Left hindlimb (tissue), 1 donor: ENCODE results near the gene CST4.
"Not testable (repeated sequence)": the region's sequence is repeated elsewhere in the genome, so short reads cannot be mapped to it uniquely, and the experiment has no call there.

ENCODE experiments used
- DNase-seq: peaks from one replicate; pipeline ENCODE4 v3.0.0-alpha.2; 2018

Gene CST4

DNA sequence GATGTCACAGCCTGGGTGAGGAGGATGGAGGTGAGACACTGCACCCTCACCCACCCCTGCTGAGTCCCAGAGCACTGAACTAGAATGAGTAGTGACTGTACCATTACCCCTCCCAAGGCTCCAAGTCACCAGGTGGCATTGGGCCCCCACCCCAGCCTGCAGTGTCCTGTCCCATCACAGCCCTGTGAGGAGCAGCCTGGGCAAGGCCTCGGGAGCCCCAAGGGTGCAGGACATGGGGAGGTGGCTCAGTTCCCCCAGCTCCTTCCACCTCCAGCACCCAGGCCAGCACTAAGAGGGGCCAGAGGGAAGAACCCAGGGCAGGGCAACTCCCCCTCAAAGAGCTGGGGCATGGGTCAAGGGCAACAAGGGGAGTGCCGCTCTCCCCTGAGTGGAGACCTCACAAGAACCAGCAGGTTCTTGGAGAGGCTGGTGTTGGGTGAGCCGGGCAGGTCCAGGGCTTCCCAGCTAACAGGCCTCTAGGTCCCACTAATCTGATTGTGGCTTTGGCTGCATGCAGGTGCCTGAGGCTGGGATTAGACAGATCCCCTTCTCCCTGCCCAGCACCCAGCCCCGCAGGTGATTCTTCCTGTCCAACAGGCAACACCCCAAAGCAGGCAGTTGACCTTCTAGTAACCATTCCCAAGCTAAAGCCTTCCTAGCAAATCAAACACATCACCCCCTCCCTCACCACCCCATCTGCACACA lies 2.6 kb downstream of the CST4 start:
- no peak for DNase-seq

DNA sequence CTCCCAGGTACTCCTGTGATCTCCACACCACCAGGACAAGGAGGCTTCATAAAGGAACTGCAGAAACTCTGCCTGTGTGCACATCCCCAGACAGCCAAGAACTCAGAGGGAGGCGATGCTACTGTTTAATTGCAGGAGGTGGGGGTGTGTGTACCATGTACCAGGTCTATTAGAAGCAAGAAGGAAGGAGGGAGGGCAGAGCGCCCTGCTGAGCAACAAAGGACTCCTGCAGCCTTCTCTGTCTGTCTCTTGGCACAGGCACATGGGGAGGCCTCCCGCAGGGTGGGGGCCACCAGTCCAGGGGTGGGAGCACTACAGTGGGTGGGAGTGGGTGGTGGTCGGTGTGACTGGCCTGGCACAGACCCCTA lies 3.3 kb downstream of the CST4 start:
- DNase-seq: not testable (repeated sequence)

DNA sequence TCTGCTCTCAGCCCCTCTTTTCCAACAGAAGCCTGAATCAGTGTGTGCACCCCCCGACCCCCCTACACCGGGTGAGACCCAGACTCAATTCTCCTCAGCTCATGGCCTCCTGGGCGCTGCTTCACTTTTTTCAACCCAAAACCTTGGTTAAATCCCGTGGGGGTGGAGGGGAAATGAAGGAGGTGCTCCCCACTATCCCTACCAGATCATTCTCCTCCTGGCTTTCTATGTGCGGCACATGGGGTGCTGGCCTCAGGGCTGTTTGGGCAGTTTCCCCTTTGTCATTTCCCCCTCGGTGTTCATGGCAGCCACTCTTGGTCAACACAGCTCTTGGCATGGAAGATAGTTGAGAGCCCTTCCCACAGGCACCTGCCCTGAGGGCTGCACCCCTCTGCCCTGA lies 4.6 kb downstream of the CST4 start:
- no peak for DNase-seq

DNA sequence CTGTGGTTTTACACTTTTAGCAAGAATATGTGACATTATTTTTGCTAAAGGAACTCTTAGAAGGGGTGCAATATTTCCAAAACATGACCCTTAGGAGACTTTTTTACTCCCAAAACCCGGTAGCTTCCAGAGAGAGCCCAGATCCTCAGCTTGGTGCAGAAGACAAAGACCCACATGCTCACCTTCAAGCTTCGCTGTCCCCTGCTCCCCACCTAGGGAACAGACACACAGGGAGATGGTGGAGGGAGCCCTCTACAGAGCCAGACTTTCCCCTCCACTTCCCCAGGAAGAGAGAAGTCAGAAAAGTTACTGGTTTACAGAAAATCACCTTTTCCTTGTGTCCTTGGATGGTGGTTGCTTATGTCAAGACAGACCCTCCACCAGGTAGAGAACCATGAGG lies 5.0 kb downstream of the CST4 start:
- no peak for DNase-seq

DNA sequence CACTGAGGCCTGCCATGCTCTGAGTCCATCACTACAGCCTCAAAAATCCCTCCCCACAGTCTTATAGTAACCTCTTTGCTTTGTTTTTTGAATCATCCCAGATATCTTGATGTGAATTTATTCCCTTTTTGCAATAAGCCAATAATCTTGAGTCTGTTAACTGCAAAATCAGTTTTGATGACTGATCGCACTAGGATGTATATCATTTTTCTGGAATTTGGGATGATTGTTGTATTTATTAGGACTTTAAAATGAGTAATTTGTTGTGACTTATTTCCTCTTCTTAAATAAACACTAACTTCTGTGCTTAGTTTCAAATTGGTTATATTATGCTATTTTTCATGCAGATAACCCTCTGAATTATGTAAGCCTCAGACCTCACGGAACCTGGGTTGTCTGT lies 5.6 kb downstream of the CST4 start:
- DNase-seq: no peak

DNA sequence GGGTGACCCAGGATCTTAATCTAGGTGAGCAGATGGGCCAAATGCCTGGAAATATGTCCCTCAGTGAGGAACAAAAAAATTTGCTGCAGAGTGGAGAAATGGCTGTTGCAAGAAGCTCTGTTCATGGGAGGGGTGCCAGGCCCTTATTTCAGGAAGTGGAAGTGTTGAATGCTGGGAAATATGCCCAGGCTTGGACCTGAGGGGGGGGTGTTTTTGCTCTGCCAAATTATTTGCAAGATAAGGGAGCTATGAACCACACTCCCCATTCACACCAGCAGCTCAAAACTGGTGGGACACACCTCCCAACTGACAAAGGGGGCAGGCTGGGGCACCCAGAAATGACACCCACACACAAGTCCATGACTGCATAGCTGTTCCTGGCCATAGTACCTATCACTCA lies 8.7 kb downstream of the CST4 start:
- no peak for DNase-seq

DNA sequence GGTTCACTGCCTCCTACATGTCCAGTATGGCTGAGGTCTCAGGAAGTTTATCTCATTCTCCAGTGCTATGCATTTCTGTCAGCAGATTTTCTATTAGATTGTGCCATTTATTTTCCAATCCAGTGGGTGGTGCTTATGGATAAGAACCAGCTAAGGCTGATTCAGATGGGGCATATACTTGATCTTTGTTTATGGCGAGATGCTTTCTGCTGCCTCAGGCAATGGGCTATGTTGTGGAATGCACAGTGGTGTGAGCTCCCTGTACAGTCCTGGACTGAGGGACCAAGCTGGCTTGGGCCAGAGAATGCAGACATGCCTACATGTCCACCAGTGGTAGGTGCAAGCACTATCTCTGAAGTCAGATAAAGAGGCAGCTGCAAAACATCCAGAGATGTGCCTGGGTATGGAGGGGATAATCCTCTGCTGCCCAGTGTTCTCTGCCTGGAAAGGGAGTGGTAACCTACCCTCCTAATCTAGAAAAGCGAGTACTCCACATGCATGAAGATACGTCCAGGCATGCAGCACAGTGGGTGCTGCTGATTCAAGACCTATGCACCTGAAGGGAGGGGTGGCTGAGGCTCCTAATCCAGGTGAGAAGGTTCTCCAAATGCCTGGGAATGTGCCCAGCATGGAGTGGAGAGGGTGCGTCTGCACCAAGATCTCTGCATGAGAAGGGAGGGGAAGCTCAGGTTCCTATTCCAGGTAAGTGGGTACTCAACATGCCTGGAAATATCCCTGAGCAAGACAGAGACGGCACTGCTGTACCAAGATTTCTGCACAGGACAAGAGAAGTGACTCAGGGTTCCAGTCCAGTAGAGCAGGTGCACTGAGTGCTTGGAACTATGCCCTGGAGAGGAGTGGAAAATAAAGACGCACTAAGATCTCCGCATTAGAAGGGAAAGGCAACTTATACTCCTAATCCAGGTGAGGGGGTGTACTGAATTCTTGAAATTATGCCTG lies 9.4 kb downstream of the CST4 start:
- DNase-seq: no peak

DNA sequence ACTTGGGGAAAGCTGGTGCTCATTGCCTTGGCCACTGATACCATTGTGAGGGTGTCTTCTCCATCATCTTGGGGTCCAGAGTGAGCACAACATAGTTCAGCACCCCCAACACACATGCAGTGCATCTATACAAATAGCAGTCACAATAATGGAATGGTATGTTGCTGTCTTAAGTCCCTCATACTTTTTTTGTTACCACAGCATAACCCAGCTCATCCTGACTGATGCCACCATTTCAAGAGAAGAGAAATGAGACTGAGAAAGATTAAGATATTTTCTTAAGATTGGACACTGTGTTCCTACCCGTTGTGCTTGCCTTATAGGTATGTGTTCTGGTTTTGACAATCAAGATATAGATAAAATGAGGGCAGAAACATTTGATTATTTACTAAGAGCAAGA lies 15.6 kb downstream of the CST4 start:
- DNase-seq: no peak

DNA sequence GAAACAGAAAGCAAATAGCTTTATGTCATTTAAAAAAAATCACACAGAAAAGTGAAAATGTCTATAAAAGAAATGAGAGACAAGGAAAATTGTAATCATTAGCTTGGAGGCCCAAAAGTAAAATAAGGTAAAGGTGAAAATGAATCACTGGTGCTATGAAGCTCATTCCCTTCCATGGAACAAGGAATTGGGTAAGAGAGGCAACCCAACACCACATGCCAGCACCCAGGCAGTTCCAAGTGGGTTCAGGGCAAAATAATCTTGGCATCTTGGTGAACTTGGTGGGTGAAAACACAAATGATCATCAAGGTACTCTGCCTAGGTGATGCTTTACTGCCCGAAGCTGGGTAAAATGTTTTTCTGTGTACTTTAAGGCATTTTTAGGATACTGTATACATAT lies 16.7 kb downstream of the CST4 start:
- no peak for DNase-seq

DNA sequence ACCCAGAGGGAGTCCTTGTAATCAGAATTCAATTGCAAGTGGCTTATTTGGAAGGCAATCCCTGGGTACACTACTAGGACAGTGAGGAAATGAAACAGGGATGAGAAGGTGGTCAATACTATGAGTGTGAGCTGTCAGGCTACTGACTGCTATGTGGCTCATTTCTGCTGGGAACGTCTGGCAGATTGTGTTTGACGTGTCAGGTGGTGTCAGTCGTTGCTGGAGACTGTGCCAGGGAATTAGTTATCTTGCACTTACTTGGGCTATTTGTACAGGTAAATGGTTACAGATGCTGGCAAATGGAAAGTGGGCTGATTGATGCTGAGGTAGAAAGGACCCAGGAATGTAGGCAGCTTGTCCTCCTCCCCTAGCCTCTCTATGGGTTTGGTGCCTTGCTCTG lies 17.4 kb downstream of the CST4 start:
- no peak for DNase-seq

DNA sequence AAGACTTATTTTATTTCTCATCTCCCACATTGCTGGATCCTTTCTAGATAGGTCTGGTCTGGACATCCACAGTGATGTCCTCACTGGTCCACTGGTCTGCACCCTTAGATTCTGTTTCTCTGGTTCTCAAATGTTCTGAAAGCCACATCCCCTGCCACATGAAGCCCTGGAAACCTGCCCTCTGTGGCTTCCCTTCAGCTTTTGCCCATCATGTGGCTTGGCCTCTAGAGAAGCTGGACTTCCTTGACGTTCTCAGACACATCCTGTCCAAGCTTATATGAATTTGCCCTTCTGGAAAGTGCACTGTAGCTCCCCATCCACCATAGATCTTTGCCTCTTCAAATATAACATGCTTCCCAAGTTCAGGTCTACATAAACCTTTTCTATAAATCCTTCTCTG lies 18.5 kb downstream of the CST4 start:
- DNase-seq: no peak

DNA sequence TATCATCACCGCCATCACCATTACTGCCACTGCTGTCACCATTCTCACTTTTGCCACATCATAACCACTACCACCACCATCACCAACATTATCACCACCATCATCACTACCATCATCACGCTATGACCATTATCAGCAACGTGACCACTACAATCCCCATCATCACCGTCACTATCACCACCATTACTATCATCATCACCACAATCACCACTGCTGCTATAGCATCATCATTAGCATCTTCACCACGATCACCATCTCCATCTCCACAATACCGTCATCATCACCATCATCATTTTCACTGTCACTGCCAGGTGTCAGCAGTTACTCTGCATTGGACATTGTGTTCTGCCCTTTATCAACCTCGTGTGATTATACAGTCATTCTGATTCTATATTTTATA lies 19.0 kb downstream of the CST4 start:
- no peak for DNase-seq

DNA sequence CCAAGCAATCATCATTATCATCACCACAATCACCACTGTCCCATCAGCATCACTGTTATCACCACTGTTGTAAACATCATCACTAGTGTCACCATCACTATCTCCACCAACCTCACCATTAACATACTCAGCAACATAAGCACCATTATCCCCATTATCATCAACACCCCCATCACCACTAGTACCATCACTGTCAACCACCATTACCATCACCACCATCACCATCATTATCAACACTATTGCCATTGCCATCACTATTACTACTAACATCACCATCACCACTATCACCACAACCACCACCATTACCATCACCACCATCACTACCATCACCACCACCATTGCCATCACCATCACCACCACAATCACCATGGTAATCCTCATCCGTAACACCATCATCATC lies 19.5 kb downstream of the CST4 start:
- no peak for DNase-seq

DNA sequence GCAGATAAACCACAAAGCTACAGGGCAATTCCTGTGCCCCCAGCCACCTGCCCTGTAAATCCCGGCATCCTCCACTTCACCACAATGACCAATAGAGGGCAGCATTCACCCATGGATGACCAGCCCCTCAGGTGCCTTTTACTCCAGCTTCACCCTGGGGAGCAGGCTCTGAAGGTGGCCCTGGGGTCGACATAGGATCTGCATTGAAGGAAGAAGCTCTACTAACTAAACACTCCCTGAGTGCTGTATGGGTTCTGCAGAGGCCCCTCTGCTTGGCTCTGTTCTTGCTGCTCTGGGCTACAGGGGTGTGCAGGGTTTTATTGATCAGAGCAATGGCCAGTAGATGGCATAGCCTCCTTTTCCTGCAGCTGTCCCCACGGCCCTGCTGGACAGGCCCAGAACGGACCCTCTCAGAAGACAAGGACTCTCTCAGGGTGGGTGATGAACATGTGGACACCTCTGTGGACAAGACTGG lies 20.3 kb downstream of the CST4 start:
- DNase-seq: peak; percentile 42

DNA sequence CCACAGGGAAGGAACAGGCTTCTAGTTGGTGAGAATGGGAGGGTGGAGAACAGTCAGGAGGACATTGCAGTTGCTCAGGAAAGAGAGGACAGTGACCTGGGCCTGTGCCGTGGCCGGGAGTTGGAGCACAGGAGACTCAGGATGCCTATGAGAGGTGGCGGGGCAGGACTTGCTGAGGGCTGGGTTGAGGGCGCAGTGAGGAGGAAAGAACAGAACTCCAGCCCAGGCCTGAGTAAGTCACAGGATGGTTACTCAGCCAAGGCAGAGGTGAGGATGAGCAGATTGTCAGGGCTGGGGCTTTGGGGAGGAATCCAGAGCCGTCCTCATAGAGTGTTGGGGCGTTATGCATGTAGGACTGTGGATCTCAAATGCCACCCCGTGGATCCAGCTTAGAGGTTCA lies 21.2 kb downstream of the CST4 start:
- no peak for DNase-seq

DNA sequence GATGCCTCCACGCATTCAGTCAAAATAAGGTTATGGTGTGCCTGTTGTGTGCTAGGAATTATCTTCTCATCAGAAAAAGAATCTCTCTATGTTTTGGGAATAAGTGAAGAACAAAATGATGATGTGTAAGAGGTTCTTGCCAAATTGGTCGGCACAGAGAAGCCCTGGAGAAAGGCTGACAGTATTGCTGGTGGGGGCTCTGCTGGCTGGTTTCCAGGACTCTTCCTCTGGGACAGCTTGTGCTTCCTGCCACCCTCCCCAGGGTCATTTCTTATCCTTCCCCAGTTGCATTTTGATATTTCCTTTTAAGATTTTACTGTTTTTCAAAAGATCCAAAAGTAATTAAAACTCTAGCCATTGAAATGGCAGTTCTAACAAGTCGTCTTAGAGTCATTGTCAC lies 22.1 kb downstream of the CST4 start:
- no peak for DNase-seq

DNA sequence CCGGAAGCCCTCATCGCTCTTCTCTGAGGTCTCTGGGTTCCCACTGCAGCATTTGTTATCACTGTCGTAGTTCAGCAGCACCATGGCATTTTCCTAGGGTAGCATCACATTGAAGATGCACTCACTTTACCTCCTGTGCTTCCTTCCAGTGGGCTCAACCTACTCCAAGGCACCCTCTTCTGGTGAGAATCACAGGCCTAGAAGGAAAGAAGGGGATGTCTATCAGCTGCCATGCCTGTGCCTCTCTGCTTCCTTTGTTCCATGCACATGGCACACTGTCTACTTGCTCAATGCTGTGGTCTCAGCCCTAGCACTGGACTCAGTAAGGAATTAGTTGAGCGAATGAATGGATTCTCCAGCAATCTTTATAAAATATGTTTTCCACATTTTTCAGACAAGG lies 22.6 kb downstream of the CST4 start:
- DNase-seq: no peak

DNA sequence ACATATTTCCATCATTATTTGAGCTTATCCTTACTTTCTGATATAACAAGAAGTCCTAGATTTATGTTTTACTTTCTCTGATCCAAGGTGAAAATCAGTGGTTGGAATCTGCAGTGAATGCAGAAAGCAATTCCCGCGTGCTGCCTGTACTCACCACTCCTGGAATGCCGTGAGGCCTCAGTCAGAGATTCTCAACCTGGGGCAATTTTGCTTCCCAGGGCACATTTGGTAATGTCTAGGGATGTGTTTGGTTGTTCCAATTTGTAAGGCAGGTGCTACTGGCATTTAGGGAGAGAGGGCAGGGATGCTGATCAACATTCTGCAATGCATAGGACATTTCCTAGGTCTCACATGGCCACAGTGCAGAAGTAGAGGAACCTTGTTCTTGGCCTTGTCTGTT lies 23.9 kb downstream of the CST4 start:
- no peak for DNase-seq

DNA sequence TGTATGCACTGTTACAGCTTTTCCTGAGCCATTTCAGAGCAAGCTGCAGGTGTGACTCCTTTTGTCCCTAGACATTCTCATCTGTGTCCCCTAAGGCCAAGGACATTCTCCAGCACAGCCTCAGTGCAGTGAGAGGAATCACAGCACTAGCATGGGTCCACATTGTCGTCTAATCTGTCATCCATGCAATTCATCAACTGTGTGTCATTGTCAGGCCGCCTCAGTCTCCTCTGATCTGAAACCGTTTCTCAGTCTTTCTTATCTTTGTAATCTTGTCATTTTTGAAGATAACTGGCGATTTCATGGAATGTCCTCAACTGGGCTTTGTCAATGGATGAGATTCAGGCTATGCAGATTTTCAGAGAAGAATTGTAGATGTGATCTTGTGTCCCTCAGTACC lies 24.8 kb downstream of the CST4 start:
- not testable (repeated sequence) for DNase-seq

DNA sequence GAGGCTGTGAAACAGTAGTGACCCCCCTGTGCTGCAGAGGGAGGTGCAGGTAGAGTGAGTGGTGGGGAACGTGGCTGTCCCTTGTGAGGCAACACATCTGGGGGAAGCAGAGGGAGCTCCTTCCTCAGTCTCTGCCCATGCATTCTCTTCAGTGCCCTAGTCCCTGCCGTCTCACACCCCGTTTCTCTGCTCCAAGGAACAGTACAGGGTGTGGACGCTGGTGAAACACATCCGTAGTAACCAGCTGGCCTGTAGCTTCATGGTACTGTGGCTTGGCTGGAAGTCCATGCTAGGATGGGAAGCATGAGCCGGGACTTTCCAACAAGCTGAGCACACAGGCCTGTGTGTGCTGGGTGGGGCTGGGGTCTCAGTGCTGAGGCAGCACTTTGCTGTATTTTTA lies 25.7 kb downstream of the CST4 start:
- DNase-seq: no peak

DNA sequence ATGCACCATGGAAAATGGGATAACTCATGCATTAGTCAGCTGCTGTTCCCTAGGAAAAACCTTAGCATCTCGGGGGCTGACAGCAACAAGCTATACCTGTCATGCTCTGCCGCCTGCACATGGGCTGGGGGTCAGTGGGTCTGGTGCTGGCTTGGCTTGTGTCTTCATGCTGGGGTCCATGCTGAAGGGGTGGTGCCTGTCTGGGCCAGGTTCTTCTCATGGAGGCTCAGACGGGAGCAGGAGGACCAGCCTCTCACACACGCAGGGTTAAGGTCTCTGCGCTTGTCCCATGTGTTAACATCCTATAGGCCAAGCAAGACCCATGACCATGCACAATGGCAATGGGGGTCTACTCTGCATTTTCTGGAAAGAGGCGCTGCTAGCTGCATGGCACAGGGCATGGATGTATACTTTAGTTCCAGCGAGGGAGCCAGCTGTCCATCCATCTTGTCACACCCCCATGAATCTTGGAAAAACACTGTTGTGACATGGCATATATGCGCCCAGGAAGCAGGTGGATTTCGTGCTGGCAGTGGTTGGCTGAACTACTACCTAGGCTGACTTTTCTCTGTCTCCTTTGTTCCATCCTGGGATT lies 26.5 kb downstream of the CST4 start:
- no peak for DNase-seq

DNA sequence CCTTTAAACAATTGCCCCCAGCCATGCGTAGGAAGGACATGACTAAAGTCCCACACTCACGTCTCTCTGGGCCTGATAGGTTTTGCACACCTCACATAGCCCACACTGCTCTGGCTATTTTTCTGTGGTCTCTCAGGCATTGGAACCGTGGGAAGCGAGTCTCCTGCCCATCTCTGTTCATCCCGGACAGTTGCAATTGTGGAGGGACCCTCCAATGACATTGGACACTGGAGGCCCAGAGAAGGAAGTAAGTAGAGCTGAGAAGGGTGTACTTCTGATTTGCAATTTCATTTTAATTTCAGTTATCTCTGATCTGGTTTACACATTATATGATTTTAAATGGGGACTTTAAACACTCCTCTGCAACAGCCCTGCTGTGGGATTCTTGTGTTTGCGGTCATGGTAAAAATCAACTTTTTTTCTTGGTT lies 27.8 kb downstream of the CST4 start:
- DNase-seq: no peak

DNA sequence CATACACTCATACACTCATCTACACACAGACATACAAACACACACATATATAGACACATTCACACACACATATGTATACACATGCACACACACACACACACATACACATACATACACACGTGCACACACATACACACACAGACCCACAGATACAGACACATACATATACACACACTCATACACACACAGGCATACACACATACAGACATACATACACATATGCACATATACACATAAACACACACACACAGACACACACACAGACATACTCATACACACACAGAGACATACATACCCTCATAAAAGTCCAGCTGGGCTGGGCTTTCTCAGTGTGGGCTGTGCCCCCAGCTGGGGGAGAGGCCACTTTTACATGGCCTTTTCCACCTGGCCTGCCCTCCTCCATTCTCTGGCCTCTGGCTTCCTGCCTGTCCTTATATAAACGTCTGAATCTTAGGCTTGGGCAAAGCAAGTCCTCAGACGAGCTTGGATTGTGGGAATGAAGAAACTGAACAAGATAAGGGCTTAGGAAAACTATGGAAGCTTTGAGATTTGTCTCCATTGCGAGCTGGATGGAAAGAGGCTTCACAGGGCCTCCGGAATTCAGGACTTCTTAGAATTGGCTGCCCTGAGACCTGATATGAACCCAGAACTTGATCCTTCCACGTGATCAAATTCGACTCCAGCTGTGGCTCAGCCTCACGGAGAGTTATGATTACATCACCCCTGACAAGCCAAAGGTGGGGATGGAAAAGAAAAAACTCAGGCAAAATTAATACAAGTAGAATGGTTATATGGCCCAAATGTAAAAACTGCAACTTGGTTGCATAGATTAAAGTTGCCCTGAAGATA lies 28.6 kb downstream of the CST4 start:
- no peak for DNase-seq
